KMS-11 (cell line): ENCODE results near the gene TRIM15.

ENCODE experiments used
- H2AFZ ChIP-seq: fragments of 200-600 bp; sonication (generic); 2 replicates; pipeline ENCODE4 v1.6.1; 2016; ENCODE audit warnings: antibody characterized with exemption, mixed run types, low read depth
- H3K27ac ChIP-seq: fragments of 200-600 bp; sonication (generic); 2 replicates; pipeline ENCODE4 v1.6.1; 2016; ENCODE audit warnings: mild to moderate bottlenecking, mixed run types
- H3K27me3 ChIP-seq: fragments of 200-600 bp; sonication (generic); 2 replicates; pipeline ENCODE4 v1.6.1; 2017; ENCODE audit warnings: mild to moderate bottlenecking, low read depth, mixed run types, moderate library complexity; ENCODE audit not compliant: insufficient read depth
- H3K36me3 ChIP-seq: fragments of 200-600 bp; sonication (generic); 2 replicates; pipeline ENCODE4 v1.6.1; 2017; ENCODE audit warnings: mild to moderate bottlenecking, mixed run types; ENCODE audit not compliant: insufficient read depth
- H3K4me1 ChIP-seq: fragments of 200-600 bp; sonication (generic); 2 replicates; pipeline ENCODE4 v1.6.1; 2016; ENCODE audit warnings: mild to moderate bottlenecking, low read depth, mixed run types; ENCODE audit not compliant: poor library complexity, severe bottlenecking
- H3K4me2 ChIP-seq: fragments of 200-600 bp; sonication (generic); 2 replicates; pipeline ENCODE4 v1.7.0; 2016; ENCODE audit warnings: mild to moderate bottlenecking, mixed run types
- H3K4me3 ChIP-seq: fragments of 200-600 bp; sonication (generic); IDR thresholded peaks from 2 replicates; pipeline ENCODE4 v1.6.1; 2017; ENCODE audit warnings: low read depth, low read length, mixed read lengths; ENCODE audit not compliant: insufficient read depth
- H3K79me2 ChIP-seq: fragments of 200-600 bp; sonication (generic); 2 replicates; pipeline ENCODE4 v1.6.1; 2016; ENCODE audit warnings: low read depth, mixed run types; ENCODE audit not compliant: insufficient read depth
- H3K9ac ChIP-seq: fragments of 200-600 bp; sonication (generic); 2 replicates; pipeline ENCODE4 v1.6.1; 2016; ENCODE audit warnings: mild to moderate bottlenecking, mixed run types
- H4K20me1 ChIP-seq: fragments of 200-600 bp; sonication (generic); 2 replicates; pipeline ENCODE4 v1.6.1; 2016; ENCODE audit warnings: mild to moderate bottlenecking, mixed run types; ENCODE audit not compliant: insufficient read depth
- CTCF ChIP-seq: fragments of 200-600 bp; sonication (generic); conservative IDR thresholded peaks from 2 replicates; pipeline ENCODE4 v1.6.1; 2017; ENCODE audit warnings: low read depth, mild to moderate bottlenecking, antibody characterized with exemption, low read length, moderate library complexity, mixed read lengths

The TRIM15 gene

GRCh38 chr6:30213667-30213956, 50.3 kb downstream of the TRIM15 start:
- Histone ChIP-seq H4K20me1 (peaks cover 7% of the 10 kb centered on the region), H3K36me3 (no peaks in the 10 kb centered on the region), H3K27me3 (no peaks in the 10 kb centered on the region), H3K4me1 (peaks cover 31% of the 10 kb centered on the region), H3K4me2 (peak overlapping the region; percentile 94), H3K4me3 (no peak overlapping the region), H3K27ac (peak overlapping the region; percentile 99), H2AFZ (peak overlapping the region; percentile 97), H3K79me2 (peaks cover 40% of the 10 kb centered on the region), H3K9ac (peak overlapping the region; percentile 96)
- no peak for TF ChIP-seq CTCF

GRCh38 chr6:30213957-30214656, 50.8 kb downstream of the TRIM15 start:
- Histone ChIP-seq H4K20me1 (peaks cover 4% of the 10 kb centered on the region; the same call in 1 of the 2 replicates), H3K9ac (peak overlapping the region; percentile 96), H3K79me2 (peaks cover 35% of the 10 kb centered on the region), H3K4me1 (peaks cover 33% of the 10 kb centered on the region), H3K27me3 (no peaks in the 10 kb centered on the region), H2AFZ (peak overlapping the region; percentile 97), H3K36me3 (no peaks in the 10 kb centered on the region), H3K27ac (peak overlapping the region; percentile 99), H3K4me2 (peak overlapping the region; percentile 94), H3K4me3 (no peak overlapping the region)
- no peak for TF ChIP-seq CTCF

- Histone ChIP-seq H3K79me2 (peaks cover 30% of the 10 kb centered on the region), H3K9ac (peak overlapping the region; percentile 96), H3K4me1 (peaks cover 34% of the 10 kb centered on the region), H2AFZ (peak overlapping the region; percentile 97), H4K20me1 (no peaks in the 10 kb centered on the region; the same call in 1 of the 2 replicates), H3K4me3 (no peak overlapping the region), H3K27me3 (no peaks in the 10 kb centered on the region), H3K36me3 (no peaks in the 10 kb centered on the region), H3K27ac (peak overlapping the region; percentile 99), H3K4me2 (peak overlapping the region; percentile 94)
- no peak for TF ChIP-seq CTCF
Observed at GRCh38 chr6:30214657-30214982, 51.3 kb downstream of the TRIM15 start.

- no peaks in the 10 kb centered on the region; the same call in 1 of the 2 replicates for H4K20me1 ChIP-seq
- H3K27me3 ChIP-seq, result no peaks in the 10 kb centered on the region
- no peak overlapping the region for H3K9ac ChIP-seq
- no peak for TF ChIP-seq CTCF
- peaks cover 28% of the 10 kb centered on the region for H3K4me1 ChIP-seq
- peaks cover 17% of the 10 kb centered on the region for H3K79me2 ChIP-seq
- H2AFZ ChIP-seq, result no peak overlapping the region
- no peaks in the 10 kb centered on the region for H3K36me3 ChIP-seq
- H3K4me2 ChIP-seq, result no peak overlapping the region
- H3K4me3 ChIP-seq, result no peak overlapping the region
- no peak overlapping the region for H3K27ac ChIP-seq
Observed at GRCh38 chr6:30216096-30216495, 52.8 kb downstream of the TRIM15 start.
